HG03354 (cell line): ENCODE results near the gene TSPAN9.

Experiments
- ATAC-seq: cut with Tn5 transposase; IDR thresholded peaks from one replicate; pipeline ENCODE4 v1.9.1; 2021; ENCODE audit warnings: mild to moderate bottlenecking; ENCODE audit not compliant: unreplicated experiment, poor library complexity, severe bottlenecking

The TSPAN9 gene

GRCh38 chr12:3119192-3119755 is 42.1 kb downstream of the TSPAN9 start:
- no peak for ATAC-seq

GRCh38 chr12:3119756-3120601 is 42.8 kb downstream of the TSPAN9 start:
- no peak for ATAC-seq

- ATAC-seq, result no peak
Measured at GRCh38 chr12:3120701-3121100, 43.5 kb downstream of the TSPAN9 start.

GRCh38 chr12:3122841-3123678 is 45.9 kb downstream of the TSPAN9 start:
- no peak for ATAC-seq

GRCh38 chr12:3123729-3124128 is 46.5 kb downstream of the TSPAN9 start:
- no peak for ATAC-seq

- ATAC-seq, result no peak
Measured at GRCh38 chr12:3124917-3125316, 47.7 kb downstream of the TSPAN9 start.

GRCh38 chr12:3125674-3126073 is 48.5 kb downstream of the TSPAN9 start:
- ATAC-seq, result no peak

- no peak for ATAC-seq
Measured at GRCh38 chr12:3127832-3128231, 50.7 kb downstream of the TSPAN9 start.

- no peak for ATAC-seq
Measured at GRCh38 chr12:3128498-3129293, 51.5 kb downstream of the TSPAN9 start.

- ATAC-seq, result no peak
Measured at GRCh38 chr12:3129301-3130056, 52.3 kb downstream of the TSPAN9 start.

GRCh38 chr12:3130057-3130830 is 53.1 kb downstream of the TSPAN9 start:
- no peak for ATAC-seq

- ATAC-seq, result no peak
Measured at GRCh38 chr12:3131129-3131528, 54.0 kb downstream of the TSPAN9 start.

GRCh38 chr12:3132636-3133404 is 55.6 kb downstream of the TSPAN9 start:
- ATAC-seq, result no peak

GRCh38 chr12:3133405-3133783 is 56.2 kb downstream of the TSPAN9 start:
- ATAC-seq, result no peak

GRCh38 chr12:3134126-3134525 is 56.9 kb downstream of the TSPAN9 start:
- no peak for ATAC-seq

- ATAC-seq, result no peak
Measured at GRCh38 chr12:3134526-3135135, 57.5 kb downstream of the TSPAN9 start.
